Measurements from ENCODE around the gene IYD. TPM values are rescaled to one million over a fixed set of nuclear protein-coding genes. Genes with fewer than 3 reads are reported as not detected.

The IYD gene
- total and polyA plus RNA-seq, 9 of the 15 experiments (the other 6 are each of a cell fraction or from before 2014, with no cell fraction given), result not detected

GRCh38 chr6:150342126-150342525, 26.7 kb upstream of the IYD start (continued):
- TF ChIP-seq CHD7 (IDR thresholded peaks at IDR 0.05; ENCODE audit: low read depth, low read length) (no peak), ZNF347 (CRISPR knock-in tag; IDR thresholded peaks at IDR 0.05; ENCODE audit: low read depth) (no peak), IFI16 (CRISPR knock-in tag; IDR thresholded peaks at IDR 0.05) (no peak), GTF2F1 (IDR thresholded peaks at IDR 0.05; ENCODE audit: low read depth, low read length) (no peak)
- TF ChIP-seq, protein P1, sequence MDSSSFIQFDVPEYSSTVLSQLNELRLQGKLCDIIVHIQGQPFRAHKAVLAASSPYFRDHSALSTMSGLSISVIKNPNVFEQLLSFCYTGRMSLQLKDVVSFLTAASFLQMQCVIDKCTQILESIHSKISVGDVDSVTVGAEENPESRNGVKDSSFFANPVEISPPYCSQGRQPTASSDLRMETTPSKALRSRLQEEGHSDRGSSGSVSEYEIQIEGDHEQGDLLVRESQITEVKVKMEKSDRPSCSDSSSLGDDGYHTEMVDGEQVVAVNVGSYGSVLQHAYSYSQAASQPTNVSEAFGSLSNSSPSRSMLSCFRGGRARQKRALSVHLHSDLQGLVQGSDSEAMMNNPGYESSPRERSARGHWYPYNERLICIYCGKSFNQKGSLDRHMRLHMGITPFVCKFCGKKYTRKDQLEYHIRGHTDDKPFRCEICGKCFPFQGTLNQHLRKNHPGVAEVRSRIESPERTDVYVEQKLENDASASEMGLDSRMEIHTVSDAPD (CRISPR knock-in tag; IDR thresholded peaks at IDR 0.05), result no peak

All from K562 (cell line).